Endothelial cell of umbilical vein (primary cell): Measurements from ENCODE around the gene CARMIL1. TPM values are rescaled to one million over a fixed set of nuclear protein-coding genes. Genes with fewer than 3 reads are reported as not detected.

Experiments used
- BruUV-seq: library from RNA; stranded (reverse); fragments of 400-500 nt; replicated peaks from 2 replicates; lab custom pipeline; 2021; lab: Mats Ljungman, UMichigan
- CTCF ChIA-PET: fragments of 300-600, 350-600 bp; sonication (Branson Sonifier 250); formaldehyde crosslinking; loops from one replicate; lab custom pipeline; 2021; ENCODE audit warnings: antibody characterized with exemption, inconsistent platforms; lab: Charles Lee
- POLR2A ChIA-PET: fragments of 300-600, 350-600 bp; sonication (Branson Sonifier 250); formaldehyde crosslinking; loops from one replicate; lab custom pipeline; 2021; ENCODE audit warnings: antibody characterized with exemption, inconsistent platforms; lab: Charles Lee
- DNase-seq: peaks from one replicate; pipeline ENCODE4 v3.0.0-alpha.2; 2011; ENCODE audit warnings: low read depth, low spot score
- FAIRE-seq: peaks from 2 replicates; lab custom pipeline; 2011; peaks lifted over from hg19 to GRCh38; lab: Jason Lieb, UNC
- H2AFZ ChIP-seq: 2 replicates; pipeline ENCODE4 v1.6.0; 2012; ENCODE audit warnings: low read depth, low read length, control low read depth, inconsistent platforms
- H3K27ac ChIP-seq: 2 replicates; pipeline ENCODE4 v1.5.1; 2011; ENCODE audit warnings: low read depth, mild to moderate bottlenecking, control low read depth, low read length, moderate library complexity; ENCODE audit not compliant: insufficient read depth
- H3K27me3 ChIP-seq, 2 experiments: 2 replicates each; pipeline versions ENCODE4 v1.6.0 to v1.6.1; 2011; ENCODE audit warnings: low read length in 2 of 2, mixed read lengths in 1 of 2; ENCODE audit not compliant: control insufficient read depth in 2 of 2, insufficient read depth in 2 of 2
- H3K36me3 ChIP-seq, 2 experiments: 2 replicates in 1 of 2; 3 replicates in 1 of 2; pipeline ENCODE4 v1.5.1; 2011; ENCODE audit warnings: low read length in 2 of 2, mild to moderate bottlenecking in 1 of 2, moderate library complexity in 1 of 2; ENCODE audit not compliant: control insufficient read depth in 2 of 2, insufficient read depth in 2 of 2; ENCODE audit errors: extremely low read depth in 1 of 2
- H3K4me1 ChIP-seq: 3 replicates; pipeline ENCODE4 v1.5.1; 2011; ENCODE audit warnings: mild to moderate bottlenecking, low read length; ENCODE audit not compliant: control insufficient read depth, insufficient read depth; ENCODE audit errors: extremely low read depth
- H3K4me2 ChIP-seq: 2 replicates; pipeline ENCODE4 v1.6.1; 2011; ENCODE audit warnings: low read length, control low read depth, mixed read lengths; ENCODE audit not compliant: insufficient read depth
- H3K4me3 ChIP-seq, 3 experiments: fragments of 200-600 bp in 1 of 3; sonication (generic), shearing (Covaris generic) in 1 of 3; replicated peaks in 1 of 3; 2 replicates each; pipeline ENCODE4 v1.5.1; 2011 to 2016; ENCODE audit warnings: control low read depth in 3 of 3, low read length in 3 of 3, mild to moderate bottlenecking in 2 of 3, inconsistent platforms in 1 of 3, low read depth in 1 of 3, moderate library complexity in 1 of 3; ENCODE audit not compliant: insufficient read depth in 1 of 3
- H3K79me2 ChIP-seq: 2 replicates; pipeline ENCODE4 v1.6.0; 2012; ENCODE audit warnings: low read length, inconsistent platforms; ENCODE audit not compliant: control insufficient read depth, insufficient read depth
- H3K9ac ChIP-seq: replicated peaks from 2 replicates; pipeline ENCODE3; 2011; ENCODE audit warnings: low read length, control low read depth; ENCODE audit not compliant: insufficient read depth; ENCODE audit errors: extremely low read depth
- H3K9me1 ChIP-seq: replicated peaks from 3 replicates; pipeline ENCODE4 v1.6.0; 2011; ENCODE audit warnings: mild to moderate bottlenecking, low read length; ENCODE audit not compliant: control insufficient read depth, insufficient read depth; ENCODE audit errors: extremely low read depth
- H3K9me3 ChIP-seq: replicated peaks from 2 replicates; pipeline ENCODE4 v1.5.1; 2012; ENCODE audit warnings: low read length, inconsistent platforms; ENCODE audit not compliant: control insufficient read depth, insufficient read depth
- H4K20me1 ChIP-seq: replicated peaks from 2 replicates; pipeline ENCODE3; 2011; ENCODE audit warnings: mild to moderate bottlenecking, low read length; ENCODE audit not compliant: control insufficient read depth, insufficient read depth; ENCODE audit errors: extremely low read depth
- EZH2 ChIP-seq: IDR thresholded peaks from 2 replicates; pipeline ENCODE4 v1.6.1; 2012; ENCODE audit warnings: borderline replicate concordance, low read depth, mild to moderate bottlenecking, moderate library complexity, low read length, inconsistent platforms; ENCODE audit not compliant: severe bottlenecking
- FOS ChIP-seq: IDR thresholded peaks from 2 replicates; pipeline ENCODE4 v1.6.1; 2011; ENCODE audit warnings: mild to moderate bottlenecking, low read length, moderate library complexity, borderline replicate concordance; ENCODE audit not compliant: insufficient read depth
- GATA2 ChIP-seq: IDR thresholded peaks from 2 replicates; pipeline ENCODE4 v1.7.0; 2011; ENCODE audit warnings: low read depth, mild to moderate bottlenecking, moderate library complexity, mixed read lengths, low read length; ENCODE audit not compliant: insufficient read length, insufficient read depth
- JUN ChIP-seq: IDR thresholded peaks from 2 replicates; pipeline ENCODE4 v1.6.1; 2011; ENCODE audit warnings: borderline replicate concordance, low read depth; ENCODE audit not compliant: insufficient read length, insufficient read depth
- MYC ChIP-seq: IDR thresholded peaks from one replicate; pipeline ENCODE4 v1.6.1; 2011; ENCODE audit warnings: mild to moderate bottlenecking, low read depth, low read length
- POLR2A ChIP-seq: IDR thresholded peaks from 2 replicates; pipeline ENCODE4 v1.6.1; 2012; ENCODE audit warnings: low read depth, mild to moderate bottlenecking, control low read depth, low read length
- POLR2AphosphoS5 ChIP-seq: IDR thresholded peaks from 2 replicates; pipeline ENCODE4 v1.6.1; 2012; ENCODE audit warnings: low read depth, mild to moderate bottlenecking, control low read depth, low read length, moderate library complexity; ENCODE audit not compliant: insufficient read depth
- dilution Hi-C: fragments of 300-500 bp; cut with MboI; formaldehyde crosslinking; loops from one replicate; pipeline ENCODE4 v1.15.0; 2019; ENCODE audit warnings: low sequenced_read_pairs; ENCODE audit not compliant: extremely low pct_ligation_motif_present
- intact Hi-C: fragments of 100-400 bp; cut with micrococcal nuclease; formaldehyde crosslinking; loops from one replicate; pipeline ENCODE4 v1.10.0; 2022
- polyA plus RNA-seq, 4 experiments: library from polyadenylated mRNA; depleted of rRNA in 3 of 4; stranded (reverse) in 3 of 4; unstranded in 1 of 4; fragments of >200 nt; gene quantifications; 2 replicates each; pipeline versions ENCODE4 v1.2.1 to v1.2.3, GENCODE V29; 2011 to 2012; ENCODE audit warnings: missing spikeins in 1 of 4
- total RNA-seq: library from RNA; stranded (reverse); gene quantifications from 2 replicates; pipeline ENCODE4 v1.2.3, GENCODE V29; 2021
- TF ChIP-seq, protein P1 (sequence below), 2 donors: IDR thresholded peaks; 1 replicate in 1 of 2; 2 replicates in 1 of 2; pipeline ENCODE4 v1.5.1; 2011; ENCODE audit warnings: low read length in 2 of 2, mild to moderate bottlenecking in 2 of 2, moderate library complexity in 2 of 2, control low read depth in 1 of 2, inconsistent platforms in 1 of 2, low read depth in 1 of 2; ENCODE audit not compliant: insufficient read depth in 1 of 2; ENCODE audit errors: extremely low read depth in 1 of 2
- TF ChIP-seq, protein P2 (sequence below): IDR thresholded peaks from 2 replicates; pipeline ENCODE4 v1.6.1; 2011; ENCODE audit not compliant: insufficient read depth, insufficient read length

Gene CARMIL1
- total and polyA plus RNA-seq, 2 donors (not counting 3 experiments of a cell fraction or from before 2014, with no cell fraction given) = 1.3 to 8.7 TPM

DNA sequence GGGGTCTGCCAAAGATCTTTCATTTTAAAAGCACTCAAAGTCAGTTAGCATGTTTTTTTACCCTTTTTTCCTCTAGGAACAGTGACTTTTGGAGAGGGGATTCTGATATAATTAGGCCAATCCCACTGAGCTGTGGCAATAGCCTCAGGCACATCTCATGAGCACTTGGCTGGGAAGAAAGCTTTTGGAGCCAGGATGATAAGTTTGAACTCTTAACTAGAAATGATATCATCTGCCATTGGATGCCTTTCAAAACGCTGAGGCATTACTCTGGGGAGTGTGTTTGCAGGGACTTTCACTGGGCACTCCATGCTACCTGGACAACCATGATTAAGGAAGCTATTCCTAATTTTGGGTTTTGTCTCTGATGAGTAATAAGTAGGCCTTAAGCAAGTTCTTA, 376.5 kb downstream of the CARMIL1 start:
- TF ChIP-seq JUN (no peak), POLR2A (no peak), POLR2AphosphoS5 (no peak), GATA2 (no peak), FOS (no peak), EZH2 (no peak), MYC (no peak)
- TF ChIP-seq, protein P1, sequence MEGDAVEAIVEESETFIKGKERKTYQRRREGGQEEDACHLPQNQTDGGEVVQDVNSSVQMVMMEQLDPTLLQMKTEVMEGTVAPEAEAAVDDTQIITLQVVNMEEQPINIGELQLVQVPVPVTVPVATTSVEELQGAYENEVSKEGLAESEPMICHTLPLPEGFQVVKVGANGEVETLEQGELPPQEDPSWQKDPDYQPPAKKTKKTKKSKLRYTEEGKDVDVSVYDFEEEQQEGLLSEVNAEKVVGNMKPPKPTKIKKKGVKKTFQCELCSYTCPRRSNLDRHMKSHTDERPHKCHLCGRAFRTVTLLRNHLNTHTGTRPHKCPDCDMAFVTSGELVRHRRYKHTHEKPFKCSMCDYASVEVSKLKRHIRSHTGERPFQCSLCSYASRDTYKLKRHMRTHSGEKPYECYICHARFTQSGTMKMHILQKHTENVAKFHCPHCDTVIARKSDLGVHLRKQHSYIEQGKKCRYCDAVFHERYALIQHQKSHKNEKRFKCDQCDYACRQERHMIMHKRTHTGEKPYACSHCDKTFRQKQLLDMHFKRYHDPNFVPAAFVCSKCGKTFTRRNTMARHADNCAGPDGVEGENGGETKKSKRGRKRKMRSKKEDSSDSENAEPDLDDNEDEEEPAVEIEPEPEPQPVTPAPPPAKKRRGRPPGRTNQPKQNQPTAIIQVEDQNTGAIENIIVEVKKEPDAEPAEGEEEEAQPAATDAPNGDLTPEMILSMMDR (IDR thresholded peaks at IDR 0.05; ENCODE audit: extremely low read depth in 1 of 2, insufficient read depth in 1 of 2, low read depth in 1 of 2, low read length in 2 of 2) = no peak
- TF ChIP-seq, protein P2, sequence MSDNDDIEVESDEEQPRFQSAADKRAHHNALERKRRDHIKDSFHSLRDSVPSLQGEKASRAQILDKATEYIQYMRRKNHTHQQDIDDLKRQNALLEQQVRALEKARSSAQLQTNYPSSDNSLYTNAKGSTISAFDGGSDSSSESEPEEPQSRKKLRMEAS = no peak
- ChIA-PET POLR2A (no interaction called here), CTCF (no interaction called here)
- Histone ChIP-seq H3K4me3 (no peak overlapping the region), H3K9me3 (no peaks in the 10 kb centered on the region), H3K4me1 (peaks cover 3% of the 10 kb centered on the region), H3K36me3 (no peaks in the 10 kb centered on the region), H2AFZ (no peak overlapping the region), H3K79me2 (no peaks in the 10 kb centered on the region), H3K9me1 (no peaks in the 10 kb centered on the region), H3K4me2 (no peak overlapping the region), H3K9ac (no peak overlapping the region), H3K27me3 (no peaks in the 10 kb centered on the region), H3K27ac (no peak overlapping the region), H4K20me1 (no peaks in the 10 kb centered on the region)
- dilution Hi-C loops = no loop called here
- FAIRE-seq = no peak
- no TSS peak for BruUV-seq
- no peak for DNase-seq
- intact Hi-C loops = no loop called here
